Upper lobe of right lung (tissue), 1 donor: Measurements from ENCODE around the gene PHGDH. TPM values are rescaled to one million over a fixed set of nuclear protein-coding genes. Genes with fewer than 3 reads are reported as not detected.
"Not testable (repeated sequence)": the region's sequence is repeated elsewhere in the genome, so short reads cannot be mapped to it uniquely, and the experiment has no call there.

ENCODE experiments used
- ATAC-seq: fragments of 200-7000 bp; cut with Tn5 transposase; one replicate; pipeline ENCODE4 v1.9.1; 2020; ENCODE audit warnings: mild to moderate bottlenecking, moderate library complexity
- DNase-seq: peaks from one replicate; pipeline ENCODE4 v3.0.0-alpha.2; 2020
- H3K27ac ChIP-seq: fragments of 200-600 bp; one replicate; pipeline ENCODE4 v1.8.0; 2022
- H3K27me3 ChIP-seq: fragments of 200-600 bp; one replicate; pipeline ENCODE4 v1.8.0; 2022; ENCODE audit warnings: mild to moderate bottlenecking
- H3K36me3 ChIP-seq: fragments of 200-600 bp; one replicate; pipeline ENCODE4 v1.8.0; 2022
- H3K4me1 ChIP-seq: fragments of 200-600 bp; one replicate; pipeline ENCODE4 v1.8.0; 2022
- H3K4me3 ChIP-seq: fragments of 200-600 bp; one replicate; pipeline ENCODE4 v1.8.0; 2022; ENCODE audit warnings: mild to moderate bottlenecking
- H3K9me3 ChIP-seq: fragments of 200-600 bp; one replicate; pipeline ENCODE4 v1.8.0; 2022
- intact Hi-C: fragments of 100-400 bp; cut with DNase I; formaldehyde crosslinking; loops from one replicate; pipeline ENCODE4 v1.11.0; 2022
- total RNA-seq: library from RNA; stranded (reverse); fragmentation: NEBNext Ultra II Directional; extraction: Animal tissue kit (Norgen Biotek cat#: 25700); gene quantifications from one replicate; pipeline ENCODE4 v1.2.1, GENCODE V29; 2021
- TF ChIP-seq, protein P1 (sequence below): fragments of 200-600 bp; IDR thresholded peaks from one replicate; pipeline ENCODE4 v1.8.0; 2022; ENCODE audit warnings: antibody characterized with exemption
- donor health status: DM: no; HTN: yes; CAD: no; lungs with severe emphysema.

The PHGDH gene
- total RNA-seq, 1 donor from 2014 or later: 51.7 TPM

DNA sequence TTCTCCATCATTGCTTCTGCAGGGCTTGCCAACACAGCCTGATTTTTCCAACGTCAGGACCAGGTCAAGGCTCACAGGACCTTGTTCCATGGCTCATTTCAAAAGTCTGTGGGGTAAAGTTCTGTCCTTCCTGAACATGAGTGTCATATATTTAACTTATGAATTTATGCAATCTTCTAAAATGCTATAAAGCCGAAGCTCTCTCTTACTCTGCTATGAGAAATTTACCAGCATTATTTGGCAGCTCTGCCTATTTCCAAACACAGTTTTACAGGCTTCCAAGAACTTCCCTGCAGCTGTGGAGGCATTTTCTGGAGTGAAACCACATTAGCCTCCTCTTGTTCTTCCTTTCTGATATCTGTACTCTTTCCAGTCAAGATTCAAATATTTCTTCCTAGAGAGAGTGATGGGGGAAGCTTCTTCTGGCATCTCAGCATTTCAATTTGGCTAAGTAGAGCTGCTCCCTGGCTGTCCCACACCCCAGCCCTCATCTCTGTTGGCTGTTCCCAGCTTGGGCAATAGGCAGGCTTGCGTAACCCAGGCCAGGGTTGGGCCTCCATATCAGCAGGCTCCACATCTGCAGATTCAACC lies 72.6 kb downstream of the PHGDH start:
- Histone ChIP-seq H3K27ac (no peak overlapping the region), H3K4me3 (no peak overlapping the region), H3K4me1 (peaks cover 14% of the 10 kb centered on the region), H3K27me3 (no peaks in the 10 kb centered on the region), H3K36me3 (no peaks in the 10 kb centered on the region), H3K9me3 (no peaks in the 10 kb centered on the region)
- TF ChIP-seq, protein P1, sequence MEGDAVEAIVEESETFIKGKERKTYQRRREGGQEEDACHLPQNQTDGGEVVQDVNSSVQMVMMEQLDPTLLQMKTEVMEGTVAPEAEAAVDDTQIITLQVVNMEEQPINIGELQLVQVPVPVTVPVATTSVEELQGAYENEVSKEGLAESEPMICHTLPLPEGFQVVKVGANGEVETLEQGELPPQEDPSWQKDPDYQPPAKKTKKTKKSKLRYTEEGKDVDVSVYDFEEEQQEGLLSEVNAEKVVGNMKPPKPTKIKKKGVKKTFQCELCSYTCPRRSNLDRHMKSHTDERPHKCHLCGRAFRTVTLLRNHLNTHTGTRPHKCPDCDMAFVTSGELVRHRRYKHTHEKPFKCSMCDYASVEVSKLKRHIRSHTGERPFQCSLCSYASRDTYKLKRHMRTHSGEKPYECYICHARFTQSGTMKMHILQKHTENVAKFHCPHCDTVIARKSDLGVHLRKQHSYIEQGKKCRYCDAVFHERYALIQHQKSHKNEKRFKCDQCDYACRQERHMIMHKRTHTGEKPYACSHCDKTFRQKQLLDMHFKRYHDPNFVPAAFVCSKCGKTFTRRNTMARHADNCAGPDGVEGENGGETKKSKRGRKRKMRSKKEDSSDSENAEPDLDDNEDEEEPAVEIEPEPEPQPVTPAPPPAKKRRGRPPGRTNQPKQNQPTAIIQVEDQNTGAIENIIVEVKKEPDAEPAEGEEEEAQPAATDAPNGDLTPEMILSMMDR: no peak
- intact Hi-C loops: no loop called here
- DNase-seq (peak; percentile 90), ATAC-seq (peak; percentile 78)

DNA sequence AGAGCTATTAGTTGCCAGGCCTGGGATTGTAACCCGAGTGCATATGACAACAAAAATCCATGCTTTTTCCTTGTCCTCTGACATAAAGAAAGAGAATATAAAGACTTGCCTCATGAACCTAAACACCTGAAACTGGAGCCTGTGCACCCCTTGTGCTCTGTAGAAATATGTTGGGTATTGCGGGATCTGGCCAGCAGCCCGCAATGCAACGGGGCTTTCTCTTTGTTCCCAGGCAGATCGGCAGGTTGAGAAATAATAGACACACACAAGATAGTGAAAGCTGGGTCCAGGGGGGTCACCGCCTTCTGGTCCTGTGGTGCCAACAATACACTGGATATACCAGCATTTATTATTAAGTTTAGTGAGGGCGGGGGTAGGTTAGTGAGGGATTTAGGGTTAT lies 74.3 kb downstream of the PHGDH start:
- H3K36me3 ChIP-seq, H3K27ac ChIP-seq, ATAC-seq, H3K9me3 ChIP-seq, intact Hi-C loops, DNase-seq, H3K27me3 ChIP-seq, H3K4me3 ChIP-seq: not testable (repeated sequence)
- peaks cover 14% of the 10 kb centered on the region for H3K4me1 ChIP-seq

DNA sequence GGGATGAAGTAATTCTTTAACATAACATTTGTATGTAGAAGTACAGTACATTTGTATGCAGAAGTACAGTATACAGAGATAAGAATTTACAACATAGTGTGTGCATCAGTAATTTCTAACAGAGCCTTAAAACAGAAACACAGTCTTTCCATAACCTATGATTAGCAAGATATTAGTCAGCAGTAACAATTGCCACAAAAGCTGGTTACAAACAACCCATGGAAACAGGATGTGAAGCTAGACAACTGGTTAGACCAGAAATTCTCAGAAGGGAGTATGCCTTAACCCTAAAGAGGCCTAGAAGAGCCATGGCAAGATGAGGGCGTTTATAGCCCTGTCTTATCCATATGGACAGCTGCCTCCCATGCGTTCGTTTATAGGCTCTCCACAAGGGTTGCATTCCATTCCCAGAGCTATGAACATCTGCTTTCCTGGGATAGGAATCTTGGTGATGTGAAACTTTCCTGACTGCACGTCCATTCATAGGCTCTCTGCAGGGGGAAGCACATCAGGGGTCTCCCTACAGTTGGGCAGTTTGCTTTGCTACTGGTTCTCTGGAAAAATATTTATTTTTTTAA lies 74.8 kb downstream of the PHGDH start:
- H3K27me3 ChIP-seq, H3K27ac ChIP-seq, ATAC-seq, H3K36me3 ChIP-seq, H3K4me3 ChIP-seq, intact Hi-C loops, H3K9me3 ChIP-seq, DNase-seq: not testable (repeated sequence)
- H3K4me1 ChIP-seq: peaks cover 14% of the 10 kb centered on the region

DNA sequence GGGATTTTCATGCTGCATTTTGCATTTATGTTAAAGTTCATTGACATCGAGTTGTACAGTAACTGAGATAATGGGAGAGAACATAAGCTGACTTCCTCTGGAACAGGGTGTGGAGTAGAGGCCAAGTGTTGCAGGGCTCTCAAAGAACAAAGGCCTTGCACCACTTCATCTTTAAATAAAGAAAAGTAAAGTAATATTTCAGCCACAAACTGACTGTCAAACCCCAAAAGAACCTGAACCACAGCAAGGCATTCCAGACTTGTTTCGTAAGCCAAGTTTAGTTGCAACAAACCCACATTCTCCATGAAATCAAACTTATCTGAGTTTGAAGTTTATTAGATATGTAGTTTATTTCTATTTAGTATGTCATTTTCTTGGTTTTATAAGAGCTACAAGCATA lies 76.0 kb downstream of the PHGDH start:
- H3K27ac ChIP-seq: no peak overlapping the region
- DNase-seq: no peak
- H3K4me1 ChIP-seq: peaks cover 14% of the 10 kb centered on the region
- H3K4me3 ChIP-seq: no peak overlapping the region
- intact Hi-C loops: no loop called here
- no peaks in the 10 kb centered on the region for H3K9me3 ChIP-seq
- ATAC-seq: peak; percentile 74
- H3K27me3 ChIP-seq: no peaks in the 10 kb centered on the region
- TF ChIP-seq, protein P1: no peak
- no peaks in the 10 kb centered on the region for H3K36me3 ChIP-seq

DNA sequence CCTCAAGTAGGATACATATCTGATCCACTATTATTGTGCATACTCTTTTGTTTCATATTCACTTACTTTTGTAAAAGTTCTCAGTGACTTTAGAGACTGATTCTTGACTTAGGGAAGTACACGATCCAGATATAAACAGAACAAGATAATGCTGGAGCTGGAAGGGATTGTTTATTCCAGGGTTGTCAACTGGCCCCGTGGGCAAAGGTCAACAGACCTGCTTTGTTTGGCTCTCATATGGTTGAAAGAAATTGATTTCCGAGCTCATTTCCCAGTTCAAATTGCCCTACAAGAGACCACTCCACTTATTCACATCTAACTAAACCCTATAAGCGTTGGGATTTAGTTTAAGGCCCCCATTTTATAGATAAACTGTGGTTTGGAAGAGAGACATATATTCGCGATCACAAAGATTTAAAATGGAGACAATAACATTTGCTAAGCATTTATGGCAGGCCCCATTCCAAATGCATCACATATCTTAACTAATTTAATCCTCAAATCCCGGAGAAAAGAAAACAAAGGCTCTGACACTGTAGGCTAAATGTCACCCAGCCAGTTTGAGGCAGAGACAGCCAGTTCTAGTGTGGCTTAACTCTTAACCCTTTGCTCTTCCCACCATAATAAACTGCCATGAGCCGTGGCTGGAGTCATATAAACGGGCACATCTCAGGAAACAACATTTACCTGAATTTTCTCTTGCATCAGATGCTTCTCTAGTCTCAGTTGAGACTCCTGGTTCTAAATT lies 78.9 kb downstream of the PHGDH start:
- no peak overlapping the region for H3K4me3 ChIP-seq
- TF ChIP-seq, protein P1: no peak
- no peaks in the 10 kb centered on the region for H3K36me3 ChIP-seq
- intact Hi-C loops: no loop called here
- no peak for ATAC-seq
- no peak overlapping the region for H3K27ac ChIP-seq
- no peaks in the 10 kb centered on the region for H3K9me3 ChIP-seq
- H3K4me1 ChIP-seq: no peaks in the 10 kb centered on the region
- no peak for DNase-seq
- no peaks in the 10 kb centered on the region for H3K27me3 ChIP-seq

DNA sequence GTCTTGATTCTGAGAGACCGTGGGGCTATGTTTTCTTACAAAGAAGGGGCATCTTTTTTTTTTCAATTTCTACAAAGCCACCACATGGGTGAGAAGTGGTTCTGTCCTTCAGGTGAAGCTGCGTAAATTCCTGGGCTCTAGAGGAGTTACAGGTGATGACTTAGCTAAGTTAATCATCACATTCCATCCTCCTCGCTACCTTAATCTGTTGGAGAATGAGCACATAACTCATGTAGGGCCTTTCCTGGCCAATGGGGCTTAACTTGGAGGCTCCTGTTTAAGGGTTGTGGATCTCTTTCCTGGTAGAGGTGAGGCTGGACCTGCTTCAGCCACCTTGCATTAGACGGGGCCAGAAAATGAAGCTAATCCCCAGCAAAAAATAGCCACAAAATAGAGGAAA lies 79.6 kb downstream of the PHGDH start:
- no peaks in the 10 kb centered on the region for H3K4me1 ChIP-seq

More for the DNA sequence above, 79.6 kb downstream of the PHGDH start:
- intact Hi-C loops: no loop called here
- TF ChIP-seq, protein P1: no peak
- no peak overlapping the region for H3K4me3 ChIP-seq
- no peaks in the 10 kb centered on the region for H3K27me3 ChIP-seq
- H3K9me3 ChIP-seq: no peaks in the 10 kb centered on the region
- no peak overlapping the region for H3K27ac ChIP-seq
- H3K36me3 ChIP-seq: no peaks in the 10 kb centered on the region
- no peak for DNase-seq
- ATAC-seq: no peak

Other genes with a start within 250 kb of the PHGDH start
- not detected for gene HSD3B1, start 204.7 kb upstream of the PHGDH start, total RNA-seq
- gene ZNF697, start 63.7 kb upstream of the PHGDH start, total RNA-seq: 11.4 TPM
- not detected for gene HMGCS2, start 57.0 kb downstream of the PHGDH start, total RNA-seq
- gene REG4, start 99.5 kb downstream of the PHGDH start, total RNA-seq: not detected
- gene ADAM30, start 184.6 kb downstream of the PHGDH start, total RNA-seq: not detected